Activated CD4-positive, alpha-beta T cell treated with anti-CD3 and anti-CD28 coated beads, Interleukin-2, amount 50 U/mL, for 48 hours (primary cell): ENCODE data around the gene PRPSAP1.
A peak's percentile ranks its signal among the peaks of the same experiment; 100 is the strongest.
"Not testable (repeated sequence)": the region's sequence is repeated elsewhere in the genome, so short reads cannot be mapped to it uniquely, and the experiment has no call there.

ENCODE experiments used
- DNase-seq, 2 experiments: peaks; one replicate each; pipeline ENCODE4 v3.0.0-alpha.2; 2020

The PRPSAP1 gene

GRCh38 chr17:76359776-76360175 is 6.1 kb upstream of the PRPSAP1 start:
- not testable (repeated sequence) for DNase-seq

- no peak for DNase-seq
Observed at GRCh38 chr17:76359375-76359774, 5.7 kb upstream of the PRPSAP1 start.

DNA sequence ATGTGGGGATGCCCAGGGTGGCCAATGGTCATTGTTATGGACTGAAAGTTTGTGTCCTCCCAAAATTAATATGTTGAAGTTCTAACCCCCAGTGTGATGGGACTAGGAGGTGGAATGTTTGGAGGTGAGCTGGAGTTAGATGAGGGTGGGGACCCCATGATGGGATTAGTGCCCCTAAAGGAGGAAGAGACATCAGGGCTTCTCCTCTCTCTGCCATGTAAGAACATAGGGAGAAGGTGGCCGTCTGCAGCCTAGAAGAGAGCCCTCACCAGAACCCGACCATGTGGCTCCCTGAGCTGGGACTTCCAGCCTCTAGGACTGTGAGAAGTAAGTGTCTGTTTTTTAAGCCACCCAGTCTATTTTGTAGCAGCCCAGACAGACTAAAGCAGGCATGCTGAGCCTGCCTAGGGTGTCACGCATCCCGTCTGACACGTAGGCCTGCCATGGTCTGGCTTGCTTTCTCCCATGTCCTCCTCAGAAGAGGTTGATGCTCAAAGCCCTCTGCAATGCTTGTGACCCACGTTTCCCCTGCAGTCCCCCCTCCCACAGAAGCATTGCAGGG is 4.0 kb upstream of the PRPSAP1 start:
- DNase-seq, result no peak

GRCh38 chr17:76356803-76357456 is 3.2 kb upstream of the PRPSAP1 start:
- DNase-seq, result no peak

DNA sequence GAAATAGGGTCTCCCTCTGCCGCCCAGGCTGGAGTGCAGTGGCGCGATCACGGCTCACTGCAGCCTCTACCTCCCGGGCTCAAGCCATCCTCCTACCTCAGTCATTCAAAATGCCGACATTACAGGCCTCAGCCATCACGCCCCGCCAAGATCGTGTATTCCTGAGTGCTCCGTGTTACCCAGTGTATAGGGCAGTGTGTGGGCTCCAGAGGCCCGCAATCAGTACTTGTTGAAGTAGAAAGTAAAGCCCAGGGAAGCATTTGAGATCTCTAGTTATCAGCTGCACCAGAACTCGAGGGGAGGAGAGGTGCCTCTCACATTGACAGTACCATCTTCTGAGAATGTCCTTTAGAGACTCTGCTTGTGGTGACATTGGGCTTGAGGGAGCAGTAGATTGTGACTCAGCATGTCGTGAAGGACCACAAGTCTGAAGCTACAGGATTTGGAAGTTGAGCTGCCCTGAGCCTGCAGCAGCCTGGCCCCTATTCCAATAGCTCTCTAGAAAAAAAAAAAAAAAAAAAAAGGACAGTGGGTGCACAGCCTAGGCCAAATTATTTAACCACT is 1.1 kb upstream of the PRPSAP1 start:
- no peak for DNase-seq

DNA sequence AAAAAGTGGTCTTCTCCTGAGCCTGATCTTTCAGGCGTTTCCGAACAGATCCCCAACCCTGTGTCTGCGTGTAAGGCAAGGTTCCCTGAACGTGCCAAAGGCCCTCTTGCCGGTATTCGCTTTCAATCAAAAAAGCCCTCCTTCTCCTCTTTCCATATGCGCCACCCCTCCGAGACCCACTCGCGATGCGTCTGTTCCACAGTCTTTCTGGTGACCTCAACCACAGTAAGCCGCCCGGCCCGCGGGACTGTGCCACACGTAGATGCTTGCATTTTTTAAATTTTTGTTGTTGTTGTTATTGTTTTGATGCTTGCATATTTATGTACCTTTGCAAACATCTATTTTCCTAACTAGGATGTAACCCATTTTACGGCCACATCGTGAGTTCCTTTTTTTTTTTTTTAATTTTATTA is 607 bp upstream of the PRPSAP1 start:
- no peak for DNase-seq

GRCh38 chr17:76353004-76353598 is 615 bp downstream of the PRPSAP1 start:
- DNase-seq, result peak; percentile 22 to 39

DNA sequence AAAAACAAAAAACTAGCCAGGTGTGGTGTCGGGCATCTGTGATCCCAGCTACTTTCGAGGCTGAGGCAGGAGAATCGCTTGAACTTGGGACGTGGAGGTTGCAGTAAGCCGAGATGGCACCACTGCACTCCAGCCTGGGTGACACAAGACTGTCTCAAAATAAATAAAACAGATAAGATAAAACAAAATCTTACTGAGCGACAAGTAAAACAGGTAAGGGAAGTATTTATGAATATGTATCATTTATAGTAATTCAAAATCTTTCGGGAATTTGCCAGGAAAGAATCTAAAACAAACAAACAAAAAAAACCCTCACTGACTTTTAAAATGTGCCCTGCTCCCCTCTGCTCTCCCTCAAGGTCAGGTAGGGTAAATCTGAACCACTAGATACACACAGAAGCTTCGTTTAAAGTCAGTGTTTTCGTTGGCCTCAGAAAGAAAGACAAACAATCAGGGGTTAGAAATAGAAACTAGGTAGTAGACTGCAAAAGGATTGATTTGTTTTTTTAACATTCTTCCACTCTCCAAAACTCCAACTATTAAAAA is 2.1 kb downstream of the PRPSAP1 start:
- DNase-seq, result no peak

- no peak for DNase-seq
Observed at GRCh38 chr17:76350463-76350862, 3.3 kb downstream of the PRPSAP1 start.

DNA sequence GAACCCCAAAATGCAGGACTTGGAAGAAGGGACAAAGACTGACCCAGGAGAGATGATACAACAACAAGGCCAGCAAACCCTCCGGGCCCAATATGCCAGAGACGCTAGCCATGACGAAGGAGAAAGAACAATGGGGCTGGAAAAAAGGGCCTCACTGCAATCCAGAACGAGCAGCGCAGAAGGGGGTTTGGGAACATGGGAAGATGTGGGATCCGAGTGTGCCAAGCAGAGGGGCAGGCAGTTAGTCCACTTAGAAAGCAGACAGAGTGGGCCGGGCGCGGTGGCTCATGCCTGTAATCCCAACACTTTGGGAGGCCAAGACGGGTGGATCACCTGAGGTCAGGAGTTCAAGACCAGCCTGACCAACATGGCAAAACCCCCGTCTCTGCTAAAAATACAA is 6.8 kb downstream of the PRPSAP1 start:
- DNase-seq, result not testable (repeated sequence)

- DNase-seq, result no peak
Observed at GRCh38 chr17:76345377-76345974, 8.2 kb downstream of the PRPSAP1 start.

DNA sequence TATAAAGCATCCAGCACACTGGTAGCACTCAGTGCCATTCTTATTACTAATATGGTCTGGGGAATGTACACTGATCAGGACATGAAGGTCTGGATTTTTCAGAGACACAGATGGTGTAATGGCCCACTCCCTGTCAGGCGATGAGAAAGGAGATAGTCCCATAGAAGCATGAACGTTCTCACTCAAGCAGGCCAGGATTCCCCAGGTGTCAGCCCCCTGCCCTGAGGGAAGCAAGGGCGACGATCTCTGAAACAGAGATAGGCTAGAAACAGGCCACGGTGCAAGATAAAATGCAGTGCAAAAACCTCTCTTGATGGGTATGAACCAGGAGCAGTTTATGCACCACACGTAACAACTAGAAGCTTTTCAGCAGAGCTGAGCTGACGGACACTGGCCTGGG is 10.6 kb downstream of the PRPSAP1 start:
- no peak for DNase-seq

- DNase-seq, result no peak
Observed at GRCh38 chr17:76341301-76341700, 12.4 kb downstream of the PRPSAP1 start.

GRCh38 chr17:76337413-76337777 is 16.3 kb downstream of the PRPSAP1 start:
- DNase-seq, result no peak

GRCh38 chr17:76336756-76337412 is 16.8 kb downstream of the PRPSAP1 start:
- DNase-seq, result no peak

DNA sequence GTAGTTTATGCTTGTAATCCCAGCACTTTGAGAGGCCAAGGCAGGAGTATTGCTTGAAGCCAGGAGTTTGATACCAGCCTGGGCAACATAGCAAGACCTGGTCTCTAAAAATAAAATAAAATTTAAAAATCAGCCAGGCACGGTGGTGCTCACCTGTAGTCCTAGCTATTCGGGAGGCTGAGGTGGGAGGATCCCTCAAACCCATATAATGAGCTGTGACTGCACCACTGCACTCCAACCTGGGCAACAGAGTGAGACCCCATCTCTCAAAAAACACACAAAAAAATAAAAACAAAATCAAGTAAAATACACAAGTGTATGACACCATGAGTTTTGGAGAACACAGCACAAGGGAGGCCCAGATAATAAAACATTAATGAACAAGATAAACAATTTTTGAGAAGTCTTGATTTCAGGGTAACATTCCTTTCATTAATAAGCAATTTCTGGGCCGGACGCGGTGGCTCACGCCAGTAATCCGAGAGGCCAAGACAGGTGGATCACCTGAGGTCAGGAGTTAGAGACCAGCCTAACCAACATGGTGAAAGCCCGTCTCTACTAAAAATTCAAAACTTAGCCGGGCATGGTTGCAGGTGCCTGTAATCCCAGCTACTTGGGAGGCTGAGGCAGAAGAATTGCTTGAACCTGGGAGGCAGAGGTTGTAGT is 17.9 kb downstream of the PRPSAP1 start:
- DNase-seq, result no peak

- no peak for DNase-seq
Observed at GRCh38 chr17:76333673-76334505, 19.8 kb downstream of the PRPSAP1 start.

- no peak for DNase-seq
Observed at GRCh38 chr17:76331083-76331482, 22.6 kb downstream of the PRPSAP1 start.

DNA sequence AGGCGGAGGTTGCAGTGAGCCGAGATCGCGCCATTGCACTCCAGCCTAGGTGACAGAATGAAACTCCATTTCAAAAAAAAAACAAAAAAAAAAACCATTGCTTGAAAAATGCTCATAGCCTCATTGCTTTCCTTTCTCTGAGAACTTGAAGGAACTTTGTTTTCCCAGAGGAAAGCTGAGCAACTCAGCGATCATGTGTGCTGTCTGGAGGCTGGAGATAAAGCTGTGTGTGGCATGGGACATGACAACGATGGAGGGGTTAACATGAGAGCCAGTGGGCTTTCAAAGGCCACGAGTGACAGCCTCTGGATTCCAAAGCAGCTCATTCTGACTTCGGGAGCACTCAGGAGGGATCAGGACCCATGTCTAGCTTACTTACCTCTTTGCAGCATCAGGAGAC is 24.1 kb downstream of the PRPSAP1 start:
- no peak for DNase-seq

GRCh38 chr17:76327696-76328095 is 26.0 kb downstream of the PRPSAP1 start:
- no peak for DNase-seq

GRCh38 chr17:76326306-76326705 is 27.4 kb downstream of the PRPSAP1 start:
- DNase-seq, result no peak

- no peak for DNase-seq
Observed at GRCh38 chr17:76318586-76318985, 35.1 kb downstream of the PRPSAP1 start.
